ENCODE results near the gene PEX14. TPM values are rescaled to one million over a fixed set of nuclear protein-coding genes. Genes with fewer than 3 reads are reported as not detected.
A peak's percentile ranks its signal among the peaks of the same experiment; 100 is the strongest.

PEX14 gene
- total RNA-seq, 4 donors from 2014 or later = 14.6 to 19.0 (median 17.6) TPM

DNA sequence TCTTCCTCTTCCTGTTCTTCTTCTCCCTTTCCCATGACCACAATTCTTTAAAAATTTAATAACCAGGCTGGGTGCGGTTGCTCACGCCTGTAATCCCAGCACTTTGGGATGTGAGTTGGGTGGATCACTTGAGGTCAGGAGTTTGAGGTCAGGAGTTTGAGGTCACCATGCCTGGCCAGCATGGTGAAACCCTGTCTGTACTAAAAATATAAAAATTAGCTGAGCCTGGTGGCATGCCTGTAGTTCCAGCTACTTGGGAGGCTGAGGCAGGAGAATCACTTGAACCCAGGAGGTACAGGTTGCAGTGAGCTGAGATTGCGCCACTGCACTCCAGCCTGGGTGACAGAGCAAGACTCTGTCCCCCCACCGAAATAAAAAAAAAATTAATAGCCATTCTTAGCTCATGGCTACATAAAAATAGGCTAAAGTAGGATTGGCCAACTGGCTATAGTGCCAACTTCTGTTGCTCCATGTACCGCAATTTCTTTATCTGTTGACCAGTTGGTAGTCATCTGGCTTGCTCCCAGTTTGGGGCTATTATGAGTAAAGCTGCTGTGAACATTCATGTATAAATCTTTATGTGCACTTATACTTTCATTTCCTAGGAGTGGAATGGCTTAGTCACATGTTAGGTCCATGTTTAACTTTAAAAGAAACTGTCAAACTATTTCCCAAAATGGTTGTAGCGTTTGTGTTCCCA is 136.3 kb downstream of the PEX14 start:
- peak in 1 of 2 donors; percentile 7 for DNase-seq (ENCODE audit: low spot score in 2 of 2)
- no peak overlapping the region for H3K4me3 ChIP-seq
- H3K36me3 ChIP-seq = no peaks in the 10 kb centered on the region
- H3K27me3 ChIP-seq = no peaks in the 10 kb centered on the region
- WGBS = 94% methylated on average over 6 of the region's 6 CpGs
- no peaks in the 10 kb centered on the region for H3K9me3 ChIP-seq
- no peak for TF ChIP-seq POLR2AphosphoS5 (IDR thresholded peaks at IDR 0.05)
- no peak for TF ChIP-seq EP300 (IDR thresholded peaks at IDR 0.05)
- TF ChIP-seq POLR2A (IDR thresholded peaks at IDR 0.05) = no peak
- TF ChIP-seq CTCF (IDR thresholded peaks at IDR 0.05) = no peak
- peaks cover 4% of the 10 kb centered on the region for H3K4me1 ChIP-seq
- H3K27ac ChIP-seq = no peak overlapping the region

DNA sequence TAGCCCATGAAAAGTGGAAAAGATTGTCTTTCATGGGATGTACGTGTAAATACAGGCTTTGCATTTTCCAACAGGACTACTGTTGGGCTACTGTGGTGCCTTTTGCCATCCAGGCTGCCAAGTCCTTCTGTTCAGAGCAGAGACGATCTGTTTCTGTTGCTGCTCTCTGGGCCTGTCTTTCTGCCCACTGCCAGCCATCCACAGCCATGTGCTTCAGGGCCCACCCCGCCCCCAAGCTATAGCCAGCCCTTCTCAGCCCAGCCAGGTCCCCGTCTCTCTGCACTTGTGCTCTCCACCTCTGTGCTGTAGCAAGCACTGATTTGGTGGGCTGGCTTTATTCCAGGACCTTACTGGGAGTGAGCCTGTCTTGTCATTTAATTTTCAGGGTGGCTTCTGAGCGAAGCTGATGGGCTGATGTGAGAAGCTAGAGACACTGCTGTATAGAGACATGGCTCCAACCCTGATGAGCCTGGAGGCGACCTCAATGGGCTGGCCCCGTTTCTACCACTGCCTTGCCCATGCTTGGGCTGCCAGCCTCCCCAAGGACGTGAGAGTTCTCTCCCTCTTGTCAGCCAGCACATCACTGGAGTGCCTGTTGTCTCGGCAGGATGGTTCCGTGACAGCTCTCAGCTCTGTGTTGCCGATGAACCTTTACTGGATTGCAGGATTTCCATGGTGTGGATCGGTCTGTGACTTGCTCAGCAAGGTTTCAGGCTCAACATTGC is 137.8 kb downstream of the PEX14 start:
- WGBS = 86% methylated on average over 12 of the region's 12 CpGs

DNA sequence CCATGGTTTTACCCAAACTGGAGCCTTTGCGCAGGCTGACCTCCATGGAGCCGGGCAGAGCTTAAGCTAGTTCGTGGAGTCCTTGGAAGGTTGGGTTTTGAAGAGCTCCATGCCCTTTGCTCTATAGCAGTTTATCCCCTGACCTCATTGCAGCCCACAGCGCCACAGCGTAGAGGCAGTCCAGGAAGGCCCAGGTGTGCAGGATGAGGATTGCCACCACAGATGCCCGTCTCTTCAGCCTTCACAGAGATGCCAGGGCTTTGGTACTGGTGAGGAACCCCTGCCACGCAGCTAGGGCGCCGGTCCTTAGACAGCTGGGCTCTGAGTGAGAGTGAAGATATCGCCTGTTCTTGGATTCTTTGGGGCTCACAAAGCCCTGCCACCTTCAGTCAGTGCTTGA is 138.6 kb downstream of the PEX14 start:
- peaks cover 4% of the 10 kb centered on the region for H3K4me1 ChIP-seq
- TF ChIP-seq CTCF (IDR thresholded peaks at IDR 0.05) = no peak
- TF ChIP-seq EP300 (IDR thresholded peaks at IDR 0.05) = no peak
- TF ChIP-seq POLR2A (IDR thresholded peaks at IDR 0.05) = no peak
- TF ChIP-seq POLR2AphosphoS5 (IDR thresholded peaks at IDR 0.05) = no peak
- H3K9me3 ChIP-seq = no peaks in the 10 kb centered on the region
- peak; percentile 47 to 53 for DNase-seq (ENCODE audit: low spot score in 2 of 2)
- no peak overlapping the region for H3K4me3 ChIP-seq
- H3K36me3 ChIP-seq = peaks cover 3% of the 10 kb centered on the region
- H3K27ac ChIP-seq = no peak overlapping the region
- no peaks in the 10 kb centered on the region for H3K27me3 ChIP-seq
- WGBS = 92% methylated on average over 5 of the region's 10 CpGs

More for the DNA sequence above, 137.8 kb downstream of the PEX14 start:
- Histone ChIP-seq H3K4me1 (peaks cover 4% of the 10 kb centered on the region), H3K27ac (no peak overlapping the region), H3K27me3 (no peaks in the 10 kb centered on the region), H3K36me3 (no peaks in the 10 kb centered on the region), H3K4me3 (no peak overlapping the region), H3K9me3 (no peaks in the 10 kb centered on the region)
- DNase-seq (ENCODE audit: low spot score in 2 of 2) = peak; percentile 51 to 56
- TF ChIP-seq POLR2A (IDR thresholded peaks at IDR 0.05) (no peak), EP300 (IDR thresholded peaks at IDR 0.05) (no peak), CTCF (IDR thresholded peaks at IDR 0.05) (no peak), POLR2AphosphoS5 (IDR thresholded peaks at IDR 0.05) (no peak)

GRCh38 chr1:10613861-10614260 is 139.1 kb downstream of the PEX14 start:
- DNase-seq (ENCODE audit: low spot score in 2 of 2) = peak; percentile 30 to 57
- Histone ChIP-seq H3K4me3 (no peak overlapping the region), H3K27ac (no peak overlapping the region), H3K36me3 (peaks cover 5% of the 10 kb centered on the region), H3K27me3 (no peaks in the 10 kb centered on the region), H3K9me3 (no peaks in the 10 kb centered on the region), H3K4me1 (peaks cover 4% of the 10 kb centered on the region)
- 92% methylated on average over 7 of the region's 8 CpGs for whole genome bisulfite sequencing
- no peak for TF ChIP-seq CTCF (IDR thresholded peaks at IDR 0.05)
- no peak for TF ChIP-seq POLR2A (IDR thresholded peaks at IDR 0.05)
- TF ChIP-seq EP300 (IDR thresholded peaks at IDR 0.05) = no peak
- no peak for TF ChIP-seq POLR2AphosphoS5 (IDR thresholded peaks at IDR 0.05)
